ENCODE results near the gene TM6SF1. TPM values are rescaled to one million over a fixed set of nuclear protein-coding genes. Genes with fewer than 3 reads are reported as not detected.

TM6SF1 gene
- polyA plus RNA-seq, 1 experiment = 15.1 TPM

DNA sequence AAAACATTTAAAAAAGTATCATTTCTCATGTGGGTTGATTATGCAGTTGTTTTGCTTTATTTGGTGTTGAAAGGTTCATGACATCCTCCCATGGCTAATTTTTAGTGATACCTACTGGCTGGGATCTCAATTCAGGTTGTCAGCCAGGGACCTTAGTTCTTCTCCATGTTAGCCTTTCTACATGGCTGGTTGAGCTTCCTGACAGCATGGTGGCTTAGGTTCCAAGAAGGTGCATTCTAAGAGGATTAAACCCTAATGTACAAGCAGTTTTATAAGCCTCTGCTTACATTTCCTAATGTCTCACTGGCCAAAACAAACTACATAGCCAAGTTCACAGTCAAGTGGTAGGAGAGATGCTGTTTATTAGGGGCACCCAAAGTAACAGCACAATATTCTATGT lies 9.4 kb upstream of the TM6SF1 start:
- no peak for DNase-seq (ENCODE audit: low read depth, low spot score)
- Histone ChIP-seq H3K27me3 (ENCODE audit: control insufficient read depth, insufficient read depth, low read length) (peaks cover 14% of the 10 kb centered on the region), H3K27ac (ENCODE audit: low read depth, low read length) (no peak overlapping the region), H3K9me3 (ENCODE audit: control insufficient read depth, insufficient read depth, low read length) (peaks cover 3% of the 10 kb centered on the region; the same call in 1 of the 2 replicates), H3K4me3 (ENCODE audit: low read depth, low read length) (no peak overlapping the region)
- no peak for TF ChIP-seq CTCF (IDR thresholded peaks at IDR 0.05; ENCODE audit: low read depth, low read length)
- CTCF ChIA-PET = interaction anchor here (0.7 kb wide), 1 partner anchor 88 kb away, joined by 3 read pairs; no protein-coding TSS in a partner anchor
- POLR2A ChIA-PET = no interaction called here

DNA sequence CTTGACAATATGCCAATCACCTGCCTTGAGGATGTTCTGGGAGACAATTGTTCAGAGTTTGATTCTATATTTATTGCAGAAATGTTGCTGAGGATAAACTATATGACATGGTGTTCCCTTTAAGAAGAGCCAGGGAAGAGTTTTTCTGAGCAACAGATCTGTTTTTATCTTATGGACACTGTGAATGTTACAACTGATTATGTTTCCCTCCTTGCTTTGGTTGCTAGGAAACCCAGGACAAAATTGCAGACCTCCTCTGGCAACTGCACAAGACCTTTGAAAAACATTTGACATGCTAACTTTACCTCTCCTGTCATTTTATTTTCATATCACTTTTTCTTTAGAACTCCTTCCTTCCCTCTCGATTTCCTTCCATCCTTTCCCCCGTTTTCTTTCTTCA lies 8.2 kb upstream of the TM6SF1 start:
- H3K27ac ChIP-seq (ENCODE audit: low read depth, low read length) = no peak overlapping the region
- peaks cover 14% of the 10 kb centered on the region for H3K27me3 ChIP-seq (ENCODE audit: control insufficient read depth, insufficient read depth, low read length)
- ChIA-PET POLR2A (no interaction called here), CTCF (no interaction called here)
- H3K9me3 ChIP-seq (ENCODE audit: control insufficient read depth, insufficient read depth, low read length) = peaks cover 3% of the 10 kb centered on the region; the same call in 1 of the 2 replicates
- no peak for DNase-seq (ENCODE audit: low read depth, low spot score)
- no peak overlapping the region for H3K4me3 ChIP-seq (ENCODE audit: low read depth, low read length)
- no peak for TF ChIP-seq CTCF (IDR thresholded peaks at IDR 0.05; ENCODE audit: low read depth, low read length)

DNA sequence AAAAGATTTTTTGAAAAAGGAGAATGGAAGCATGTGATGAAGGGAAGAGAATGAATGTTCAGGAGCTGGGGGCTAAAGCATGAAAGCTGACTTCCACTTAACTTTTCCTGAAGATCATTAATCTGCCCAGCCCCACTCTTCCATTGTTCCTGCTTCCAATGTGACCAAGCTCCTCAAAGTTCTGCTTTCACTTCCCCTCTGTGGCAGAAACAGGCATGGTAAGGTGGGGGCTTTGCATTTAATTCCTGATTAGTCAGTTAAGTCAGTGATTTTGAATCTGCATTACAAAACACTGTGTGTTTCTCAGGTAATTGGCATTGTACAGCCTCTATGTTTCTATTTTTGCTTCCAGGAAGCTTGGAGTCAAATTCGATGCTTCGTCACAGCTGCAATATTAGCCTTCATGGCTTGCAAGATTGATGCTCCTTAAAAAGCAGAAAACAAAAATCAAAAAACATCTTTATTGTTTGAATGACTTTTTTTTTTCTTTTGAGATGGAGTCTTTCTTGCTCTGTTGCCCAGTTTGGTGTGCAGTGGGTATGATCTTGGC lies 7.3 kb upstream of the TM6SF1 start:
- no peak for DNase-seq (ENCODE audit: low read depth, low spot score)
- Histone ChIP-seq H3K27ac (ENCODE audit: low read depth, low read length) (no peak overlapping the region), H3K27me3 (ENCODE audit: control insufficient read depth, insufficient read depth, low read length) (peaks cover 14% of the 10 kb centered on the region), H3K4me3 (ENCODE audit: low read depth, low read length) (no peak overlapping the region), H3K9me3 (ENCODE audit: control insufficient read depth, insufficient read depth, low read length) (peaks cover 3% of the 10 kb centered on the region; the same call in 1 of the 2 replicates)
- TF ChIP-seq CTCF (IDR thresholded peaks at IDR 0.05; ENCODE audit: low read depth, low read length) = no peak
- POLR2A ChIA-PET = no interaction called here
- CTCF ChIA-PET = no interaction called here

DNA sequence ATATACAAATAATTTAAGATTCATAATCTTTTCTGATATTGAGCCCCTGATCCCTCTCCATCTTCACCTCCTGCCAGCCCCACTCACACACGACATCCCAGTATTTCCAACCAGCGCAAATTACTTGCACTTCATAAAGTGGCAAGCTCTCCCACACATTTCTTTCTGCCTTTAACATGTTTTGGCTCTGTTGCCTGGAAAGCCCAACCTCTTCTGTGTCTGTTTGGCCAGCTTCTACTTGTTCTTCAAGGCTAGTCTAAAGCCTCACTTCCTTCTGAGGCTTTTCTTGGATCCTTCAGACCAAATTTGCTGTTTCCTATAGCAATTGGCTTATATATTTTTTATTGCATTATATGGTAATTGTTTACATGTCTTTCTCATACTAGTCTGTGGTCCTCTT lies 5.1 kb upstream of the TM6SF1 start:
- H3K9me3 ChIP-seq (ENCODE audit: control insufficient read depth, insufficient read depth, low read length) = peaks cover 3% of the 10 kb centered on the region; the same call in 1 of the 2 replicates
- no peak for TF ChIP-seq CTCF (IDR thresholded peaks at IDR 0.05; ENCODE audit: low read depth, low read length)
- H3K4me3 ChIP-seq (ENCODE audit: low read depth, low read length) = no peak overlapping the region
- H3K27me3 ChIP-seq (ENCODE audit: control insufficient read depth, insufficient read depth, low read length) = peaks cover 14% of the 10 kb centered on the region
- H3K27ac ChIP-seq (ENCODE audit: low read depth, low read length) = no peak overlapping the region
- POLR2A ChIA-PET = no interaction called here
- CTCF ChIA-PET = no interaction called here
- DNase-seq (ENCODE audit: low read depth, low spot score) = no peak

- DNase-seq (ENCODE audit: low read depth, low spot score) = no peak
- no peak for TF ChIP-seq CTCF (IDR thresholded peaks at IDR 0.05; ENCODE audit: low read depth, low read length)
- no peak overlapping the region for H3K27ac ChIP-seq (ENCODE audit: low read depth, low read length)
- POLR2A ChIA-PET = no interaction called here
- no peaks in the 10 kb centered on the region for H3K9me3 ChIP-seq (ENCODE audit: control insufficient read depth, insufficient read depth, low read length)
- no peak overlapping the region for H3K4me3 ChIP-seq (ENCODE audit: low read depth, low read length)
- peaks cover 14% of the 10 kb centered on the region for H3K27me3 ChIP-seq (ENCODE audit: control insufficient read depth, insufficient read depth, low read length)
- CTCF ChIA-PET = no interaction called here
Observed at GRCh38 chr15:83104141-83104540, 3.3 kb upstream of the TM6SF1 start.
